Iris pigment epithelial cell (primary cell): ENCODE results near the gene TFB1M.
"Not testable (repeated sequence)": the region's sequence is repeated elsewhere in the genome, so short reads cannot be mapped to it uniquely, and the experiment has no call there.

Source experiments
- DNase-seq: peaks from one replicate; pipeline ENCODE4 v3.0.0-alpha.2; 2011; ENCODE audit warnings: low read depth

Gene TFB1M

GRCh38 chr6:155329460-155330132 lies 15.3 kb upstream of the TFB1M start:
- no peak for DNase-seq

GRCh38 chr6:155328539-155329459 lies 14.5 kb upstream of the TFB1M start:
- peak; percentile 13 for DNase-seq

GRCh38 chr6:155328074-155328538 lies 13.8 kb upstream of the TFB1M start:
- DNase-seq, result no peak

GRCh38 chr6:155327326-155328073 lies 13.2 kb upstream of the TFB1M start:
- DNase-seq, result peak; percentile 74

- DNase-seq, result no peak
Measured at GRCh38 chr6:155325700-155326516, 11.6 kb upstream of the TFB1M start.

GRCh38 chr6:155324993-155325392 lies 10.7 kb upstream of the TFB1M start:
- no peak for DNase-seq

- DNase-seq, result no peak
Measured at GRCh38 chr6:155324172-155324571, 9.9 kb upstream of the TFB1M start.

- DNase-seq, result no peak
Measured at GRCh38 chr6:155319902-155320301, 5.6 kb upstream of the TFB1M start.

GRCh38 chr6:155317186-155317585 lies 2.9 kb upstream of the TFB1M start:
- DNase-seq, result peak; percentile 24

- no peak for DNase-seq
Measured at GRCh38 chr6:155316419-155316818, 2.1 kb upstream of the TFB1M start.

GRCh38 chr6:155315516-155315871 lies 1.2 kb upstream of the TFB1M start:
- peak; percentile 67 for DNase-seq

GRCh38 chr6:155314773-155315515 lies 660 bp upstream of the TFB1M start:
- DNase-seq, result peak; percentile 95

GRCh38 chr6:155313602-155314091 lies 637 bp downstream of the TFB1M start:
- peak; percentile 45 for DNase-seq

GRCh38 chr6:155312950-155313349 lies 1.3 kb downstream of the TFB1M start:
- not testable (repeated sequence) for DNase-seq

- DNase-seq, result no peak
Measured at GRCh38 chr6:155311583-155311982, 2.7 kb downstream of the TFB1M start.

- peak; percentile 62 for DNase-seq
Measured at GRCh38 chr6:155311086-155311485, 3.2 kb downstream of the TFB1M start.

GRCh38 chr6:155310596-155310995 lies 3.7 kb downstream of the TFB1M start:
- DNase-seq, result peak; percentile 62

GRCh38 chr6:155309150-155309549 lies 5.1 kb downstream of the TFB1M start:
- peak; percentile 37 for DNase-seq

GRCh38 chr6:155306958-155307357 lies 7.3 kb downstream of the TFB1M start:
- DNase-seq, result no peak

GRCh38 chr6:155303361-155303870 lies 10.9 kb downstream of the TFB1M start:
- DNase-seq, result peak; percentile 50
